SIG-M5 treated with dmso at 0.1 percent for 504 hours (cell line): ENCODE measurements around the gene PPM1F.
"Not testable (repeated sequence)": the region's sequence is repeated elsewhere in the genome, so short reads cannot be mapped to it uniquely, and the experiment has no call there.

Source experiments
- DNase-seq: peaks from one replicate; lab custom pipeline; 2025; ENCODE audit not compliant: unreplicated experiment; lab: John Stamatoyannopoulos, UW

PPM1F gene

DNA sequence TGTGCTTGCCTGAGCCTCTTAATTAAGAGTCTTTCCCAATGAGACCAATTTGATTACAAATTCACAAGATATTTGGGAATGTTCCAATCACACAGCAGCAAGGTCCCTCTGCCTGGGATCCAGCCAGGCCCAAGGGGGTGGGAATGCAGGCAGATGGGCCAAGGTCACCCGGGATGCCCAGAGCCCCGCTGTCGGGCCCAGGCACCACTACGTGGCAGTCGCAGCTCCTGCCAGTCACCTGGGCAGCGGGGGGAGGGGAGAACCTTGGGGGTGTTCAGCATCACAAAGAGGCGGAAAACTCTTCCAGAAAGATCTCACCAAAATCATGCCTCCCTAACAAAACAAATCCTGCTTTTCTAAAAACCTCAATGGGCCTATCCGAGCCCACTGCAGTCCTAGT is 30.9 kb downstream of the PPM1F start:
- DNase-seq = no peak

- DNase-seq = no peak
Measured at GRCh38 chr22:21921184-21921721, 31.4 kb downstream of the PPM1F start.

DNA sequence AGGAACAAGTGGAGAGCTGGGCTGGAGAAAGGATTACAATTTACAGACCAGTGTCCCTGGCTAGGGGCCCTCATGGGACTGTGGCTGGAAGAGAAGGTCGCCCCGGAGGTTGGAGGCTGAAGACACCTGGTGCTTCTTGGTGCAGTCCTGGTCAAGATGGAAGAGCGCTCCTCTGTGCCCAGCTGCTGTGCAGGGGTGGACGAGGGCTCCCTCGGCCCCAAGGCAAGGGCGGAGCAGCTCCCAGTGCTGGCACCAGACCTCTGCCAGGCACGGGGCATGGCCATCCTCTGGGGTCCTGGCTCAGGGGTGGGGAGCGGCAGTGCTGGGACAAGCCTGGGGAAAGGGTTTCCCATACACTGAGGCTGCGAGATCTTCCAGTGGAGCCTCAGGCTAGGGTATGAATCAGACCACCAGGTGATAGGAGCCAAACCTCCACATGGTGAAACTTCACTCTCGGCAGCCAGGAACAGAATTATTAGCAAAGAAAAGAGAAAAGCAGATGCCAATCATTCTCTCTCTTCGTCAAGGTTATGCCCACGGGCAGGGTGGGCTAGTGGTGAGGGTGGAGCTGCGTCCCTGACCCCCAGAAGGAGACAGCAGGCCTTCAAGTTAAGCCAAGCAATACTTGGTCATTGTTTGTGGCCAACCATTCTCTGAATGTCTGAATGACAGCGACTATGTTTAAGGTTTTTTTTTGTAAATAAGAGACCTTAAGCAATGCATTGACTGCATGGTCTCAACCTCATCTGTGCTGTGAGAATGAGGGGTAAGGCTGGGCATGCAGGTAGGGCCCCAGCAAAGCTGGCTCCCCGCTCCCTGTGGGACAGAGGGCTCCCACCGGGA is 32.1 kb downstream of the PPM1F start:
- no peak for DNase-seq

DNA sequence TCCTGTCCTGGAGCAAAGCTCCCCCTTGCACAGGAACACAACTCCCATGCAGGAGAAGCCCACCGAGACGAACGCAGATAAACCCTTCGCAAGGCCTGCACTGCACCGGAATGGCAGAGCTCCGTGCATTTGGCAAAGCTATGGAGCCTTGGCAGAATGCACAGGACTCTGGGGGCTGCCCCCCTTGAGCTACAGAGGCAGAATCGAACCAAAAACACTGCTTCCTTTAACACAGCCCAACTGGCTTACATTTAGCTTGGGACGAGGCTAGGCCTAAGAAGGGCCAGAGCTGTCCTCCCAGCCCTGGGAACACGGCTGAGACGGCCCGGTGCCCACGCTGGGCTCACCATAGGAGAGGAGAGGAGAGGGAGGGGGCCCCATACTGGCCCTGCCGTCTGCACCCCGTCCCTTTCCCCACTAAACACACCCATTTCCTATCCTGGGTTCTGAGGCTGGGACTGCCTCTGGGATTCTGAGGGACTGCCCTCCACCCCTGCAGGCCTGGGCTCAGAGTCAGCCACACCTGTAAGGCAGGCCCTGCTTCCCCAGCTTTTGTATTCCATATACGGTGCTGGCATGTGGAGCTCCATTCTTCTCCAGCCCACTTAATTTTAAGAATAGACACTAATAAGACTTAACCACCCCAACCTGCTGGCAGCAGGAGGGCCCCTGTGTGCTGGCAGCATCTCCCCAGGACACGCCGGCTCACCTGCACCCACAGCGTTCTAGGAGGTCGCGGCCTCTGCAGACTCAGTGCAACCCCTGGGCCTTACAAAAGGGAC is 32.9 kb downstream of the PPM1F start:
- DNase-seq = no peak

DNA sequence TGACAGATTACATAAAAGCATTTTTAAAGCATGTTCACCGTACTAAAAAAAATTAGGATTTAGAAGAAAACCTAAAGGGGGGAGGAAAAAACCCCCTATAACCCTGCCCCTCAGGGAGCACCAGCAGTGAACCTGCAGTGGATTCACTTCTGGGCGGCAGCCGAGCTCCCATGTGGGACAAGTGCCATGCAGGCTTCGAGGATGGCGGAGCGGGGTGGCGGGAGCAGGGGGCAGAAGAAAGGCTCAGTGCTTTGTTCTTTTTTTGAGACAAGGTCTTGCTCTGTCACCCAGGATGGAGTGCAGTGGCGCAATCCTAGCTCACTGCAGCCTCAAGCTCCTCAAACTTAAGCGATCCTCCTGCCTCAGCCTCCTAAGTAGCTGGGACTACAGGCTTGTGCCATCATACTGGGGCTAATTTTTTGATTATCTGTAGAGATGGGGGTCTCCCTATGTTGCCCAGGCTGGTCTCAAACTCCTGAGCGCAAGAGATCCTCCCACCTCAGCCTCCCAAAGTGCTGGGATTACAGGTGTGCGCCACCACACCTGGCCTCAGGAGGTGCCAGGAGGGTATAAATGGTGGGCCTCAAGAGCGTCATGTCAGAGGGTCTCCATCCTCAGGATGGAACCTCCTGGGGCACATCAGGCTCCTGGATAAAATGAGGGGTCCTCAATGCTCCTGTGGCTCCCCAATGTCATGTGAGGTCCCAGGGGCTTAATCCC is 34.0 kb downstream of the PPM1F start:
- DNase-seq = no peak

DNA sequence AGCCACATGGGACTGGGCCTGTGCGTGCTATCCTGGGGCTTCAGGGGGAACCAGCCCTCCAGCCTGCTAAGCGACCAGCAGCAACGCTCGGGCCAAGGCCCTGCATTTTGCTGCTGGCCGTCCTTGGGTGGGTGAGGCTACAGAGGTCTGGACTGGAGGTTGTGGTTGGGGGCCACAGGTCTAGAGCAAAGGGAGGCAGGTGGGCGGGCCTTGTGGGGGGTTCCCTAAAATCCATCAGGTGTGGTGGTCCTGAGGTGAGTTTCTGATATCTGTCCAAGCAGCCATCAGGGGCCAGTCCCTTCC is 34.7 kb downstream of the PPM1F start:
- DNase-seq = no peak

DNA sequence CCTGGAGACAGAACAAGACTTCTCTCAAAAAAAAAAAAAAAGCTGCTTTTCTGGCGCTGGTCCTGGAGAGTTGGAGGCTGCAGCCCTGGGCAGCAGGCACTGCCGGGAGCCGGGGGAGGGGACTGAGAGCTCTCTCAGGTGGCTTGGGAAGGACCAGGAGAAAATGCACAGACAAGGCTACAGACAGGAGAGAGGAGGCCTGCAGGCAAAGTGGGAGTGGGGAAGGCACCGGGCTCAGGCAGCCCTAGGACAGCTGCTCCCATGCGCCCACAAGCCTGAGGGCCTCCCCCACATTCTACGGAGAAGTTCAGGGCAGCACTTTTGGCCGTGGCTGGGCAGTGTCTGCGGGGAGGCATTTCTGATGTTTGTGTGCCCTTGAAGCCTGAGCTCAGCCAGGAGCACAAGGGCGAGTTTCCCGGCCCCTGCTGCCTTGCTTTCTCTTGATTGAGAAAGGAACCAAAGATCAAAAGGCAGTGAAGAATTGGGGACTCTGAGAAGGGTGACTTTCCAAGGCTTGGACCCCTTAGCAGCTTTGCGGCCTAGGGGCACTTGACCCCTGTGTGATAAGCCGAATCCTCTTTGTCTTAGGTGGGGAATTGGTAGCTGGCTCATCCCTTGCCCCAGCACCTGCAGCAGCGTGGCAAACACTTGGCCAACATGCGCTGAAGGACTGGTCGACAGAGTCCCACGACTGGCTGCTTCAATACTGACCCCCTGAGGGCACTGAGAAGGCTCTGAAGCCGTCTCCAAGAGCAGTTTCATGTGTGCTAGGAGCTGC is 35.3 kb downstream of the PPM1F start:
- no peak for DNase-seq

DNA sequence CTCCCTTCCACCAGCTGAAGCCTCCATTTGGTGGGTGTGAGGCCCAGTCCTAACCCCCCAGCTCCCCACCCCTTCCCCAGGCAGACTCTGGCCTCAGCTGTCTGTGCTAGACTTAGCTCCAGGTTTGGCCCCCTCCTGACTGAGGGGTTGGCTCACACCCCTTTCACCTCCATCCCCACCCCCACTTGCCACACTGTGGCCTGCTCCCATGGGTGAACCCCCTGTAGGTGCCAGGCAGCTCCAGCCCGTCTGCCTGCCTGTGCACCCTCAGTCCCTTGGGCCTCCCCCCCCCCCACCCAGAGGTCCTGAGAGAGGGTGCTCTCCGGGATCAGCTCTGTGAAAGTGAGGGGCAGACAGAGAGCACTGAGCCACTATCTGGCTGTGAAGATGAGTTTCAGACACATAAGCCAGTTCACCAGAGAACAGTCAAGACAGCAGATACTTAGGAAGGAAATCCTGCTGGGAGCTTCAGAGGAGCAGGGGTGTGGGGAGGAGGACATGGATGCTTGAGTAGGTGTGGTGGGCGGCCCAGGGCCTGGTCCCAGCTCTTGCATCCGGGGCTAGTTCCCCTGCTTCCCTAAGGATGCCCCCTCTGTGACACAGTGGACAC is 36.2 kb downstream of the PPM1F start:
- DNase-seq = no peak

DNA sequence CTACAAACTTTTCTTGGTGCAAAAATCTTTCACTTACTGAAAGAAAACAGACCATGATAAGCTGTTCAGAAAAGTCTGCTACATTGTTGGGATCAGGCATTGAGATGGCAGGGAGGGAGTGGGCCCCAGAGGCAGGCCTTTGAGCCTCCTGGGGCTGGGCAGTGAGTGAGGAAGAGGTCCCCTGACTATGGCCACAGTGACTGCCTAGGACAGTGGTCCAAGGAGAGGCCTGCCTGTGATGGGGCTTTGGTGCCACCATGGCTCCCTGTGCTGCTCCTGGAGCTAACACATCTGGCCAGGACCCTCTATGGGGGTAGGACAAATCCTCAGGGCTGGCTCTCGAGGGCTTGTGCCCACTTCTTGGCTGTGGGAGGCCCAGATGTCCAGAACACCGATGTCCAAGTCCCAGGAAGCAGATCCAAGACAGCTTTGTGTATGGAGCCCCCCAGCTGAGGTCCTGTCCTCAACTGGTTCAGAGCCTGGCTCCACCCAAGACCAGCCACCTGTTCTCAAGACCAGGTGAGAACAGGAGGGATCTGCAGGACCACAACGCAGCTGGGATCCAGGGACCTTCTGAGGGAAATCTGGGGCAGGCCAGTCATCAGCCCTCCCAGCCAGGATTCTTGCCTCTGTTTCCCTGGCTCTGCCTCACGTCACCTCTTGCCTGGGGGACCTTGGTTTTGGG is 36.9 kb downstream of the PPM1F start:
- no peak for DNase-seq

DNA sequence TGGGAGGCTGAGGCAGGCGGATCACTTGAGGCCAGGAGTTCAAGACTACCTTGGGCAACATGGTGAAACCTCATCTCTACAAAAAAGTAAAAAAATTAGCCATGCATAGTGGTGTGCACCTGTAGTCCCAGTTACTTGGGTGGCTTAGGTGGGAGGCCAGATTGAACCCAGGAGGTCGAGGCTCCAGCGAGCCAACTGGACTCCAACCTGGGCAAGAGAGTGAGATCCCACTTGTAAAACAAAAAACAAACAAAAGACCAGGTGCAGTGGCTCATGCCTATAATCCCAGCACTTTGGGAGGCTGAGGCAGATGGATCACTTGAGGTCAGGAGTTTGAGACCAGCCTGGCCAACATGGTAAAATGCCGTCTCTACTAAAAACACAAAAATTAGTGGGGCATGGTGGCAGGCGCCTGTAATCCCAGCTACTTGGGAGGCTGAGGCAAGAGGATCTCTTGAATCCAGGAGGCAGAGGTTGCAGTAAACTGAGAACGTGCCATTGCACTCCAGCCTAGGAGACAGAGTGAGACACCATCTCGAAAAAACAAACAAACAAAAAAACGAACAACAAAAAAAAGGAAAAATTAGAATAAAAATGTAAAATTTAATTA is 38.5 kb downstream of the PPM1F start:
- DNase-seq = not testable (repeated sequence)

DNA sequence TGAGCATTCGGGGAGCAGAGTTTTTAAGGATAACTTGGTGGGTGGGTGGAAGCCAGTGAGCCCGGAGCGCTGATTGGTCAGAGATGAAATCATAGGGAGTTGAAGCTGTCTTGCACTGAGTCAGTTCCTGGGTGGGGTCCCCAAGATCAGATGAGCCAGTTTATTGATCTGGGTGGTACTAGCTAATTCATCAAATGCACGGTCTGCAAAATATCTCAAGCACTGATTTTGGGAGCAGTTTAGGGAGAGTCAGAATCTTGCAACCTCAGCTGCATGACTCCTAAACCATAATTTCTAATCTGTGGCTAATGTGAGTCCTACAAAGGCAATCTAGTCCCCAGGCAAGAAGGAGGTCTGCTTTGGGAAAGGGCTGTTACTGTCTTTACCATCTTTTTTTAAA is 42.3 kb downstream of the PPM1F start:
- DNase-seq = not testable (repeated sequence)

- no peak for DNase-seq
Measured at GRCh38 chr22:21909871-21910270, 42.8 kb downstream of the PPM1F start.

GRCh38 chr22:21907638-21908522 is 44.8 kb downstream of the PPM1F start:
- DNase-seq = no peak

DNA sequence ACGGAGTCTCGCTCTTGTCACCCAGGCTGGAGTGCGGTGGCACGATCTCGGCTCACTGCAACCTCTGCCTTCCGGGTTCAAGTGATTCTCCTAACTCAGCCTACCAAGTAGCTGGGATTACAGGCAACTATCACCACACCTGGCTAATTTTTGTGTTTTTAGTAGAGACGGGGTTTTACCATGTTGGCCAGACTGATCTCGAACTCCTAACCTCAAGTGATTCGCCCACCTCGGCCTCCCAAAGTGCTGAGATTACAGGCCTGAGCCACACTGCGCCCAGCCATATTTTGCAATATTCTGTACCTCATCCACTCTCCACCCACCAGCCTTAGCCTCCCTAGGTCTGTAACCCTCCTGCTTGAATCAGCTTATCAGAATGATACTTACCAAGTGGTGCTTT is 47.4 kb downstream of the PPM1F start:
- not testable (repeated sequence) for DNase-seq

DNA sequence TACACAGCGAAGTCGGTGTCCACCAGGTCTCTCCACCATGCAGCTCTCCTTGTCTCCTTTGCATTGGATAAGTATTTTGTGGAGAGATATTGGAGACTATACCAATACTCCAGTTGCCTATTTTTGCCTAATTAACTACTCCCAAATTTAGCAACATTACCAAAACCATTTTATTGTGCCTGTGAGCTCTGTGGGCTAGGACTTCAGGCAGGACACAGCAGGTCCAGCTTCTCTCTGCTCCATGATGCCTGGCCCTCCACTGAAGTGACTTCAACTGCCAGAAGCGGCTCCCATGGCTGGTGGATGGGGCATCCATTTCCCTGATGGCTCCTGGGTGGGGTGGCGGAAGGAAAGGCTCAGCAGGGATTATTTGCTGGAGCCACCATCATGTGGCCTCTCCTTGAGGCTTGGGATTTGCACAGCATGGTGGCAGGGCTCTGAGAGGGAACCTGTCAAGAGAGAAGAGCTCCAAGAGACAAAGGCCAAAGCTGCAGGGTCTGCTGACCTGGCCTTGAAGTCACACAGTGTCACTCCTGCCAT is 48.3 kb downstream of the PPM1F start:
- DNase-seq = no peak

DNA sequence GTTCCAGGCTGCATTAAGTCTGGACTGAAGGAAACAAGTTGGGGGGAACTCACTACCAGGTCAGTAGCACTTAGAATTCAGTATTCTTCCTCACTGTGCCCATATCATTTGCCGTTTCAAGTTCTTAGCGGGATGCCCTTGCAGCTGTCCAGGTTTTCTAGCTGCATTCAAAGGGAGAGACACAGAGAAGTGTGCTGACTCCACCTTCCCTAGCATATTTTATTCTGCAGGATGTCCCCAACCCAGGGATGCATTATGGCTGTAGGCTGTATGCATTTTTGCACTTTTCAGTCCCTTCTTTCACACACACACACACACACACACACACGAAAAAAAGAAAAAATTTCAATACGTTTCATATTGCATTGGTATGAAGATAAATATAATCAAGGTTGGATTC is 49.4 kb downstream of the PPM1F start:
- no peak for DNase-seq

- no peak for DNase-seq
Measured at GRCh38 chr22:21902296-21903087, 50.2 kb downstream of the PPM1F start.
